B cell (primary cell): ENCODE data around the gene SCN4A. TPM values are rescaled to one million over a fixed set of nuclear protein-coding genes. Genes with fewer than 3 reads are reported as not detected.

Experiments
- ATAC-seq: fragments of 200-7000 bp; cut with Tn5 transposase; one replicate; pipeline ENCODE4 v1.10.0; 2021; ENCODE audit warnings: low read depth, mild to moderate bottlenecking, moderate number of reproducible peaks, moderate library complexity
- CTCF ChIA-PET: fragments of 350-600 bp; sonication (Branson Sonifier 250); formaldehyde crosslinking; loops from one replicate; lab custom pipeline; 2021; ENCODE audit warnings: antibody characterized with exemption, inconsistent platforms; lab: Charles Lee
- POLR2A ChIA-PET: fragments of 350-600 bp; sonication (Branson Sonifier 250); formaldehyde crosslinking; loops from one replicate; lab custom pipeline; 2021; ENCODE audit warnings: antibody characterized with exemption; lab: Charles Lee
- DNase-seq: peaks from one replicate; pipeline ENCODE4 v3.0.0; 2013
- H2AFZ ChIP-seq: 2 replicates; pipeline ENCODE4 v1.6.1; 2012; ENCODE audit warnings: mild to moderate bottlenecking, low read depth, low read length; ENCODE audit not compliant: insufficient read depth, poor library complexity, severe bottlenecking
- H3K27ac ChIP-seq, 2 donors: 1 replicate in 1 of 2; 2 replicates in 1 of 2; pipeline ENCODE4 v1.5.1; 2012 to 2013; ENCODE audit warnings: low read length in 2 of 2, mild to moderate bottlenecking in 2 of 2, moderate library complexity in 1 of 2
- H3K27me3 ChIP-seq, 4 experiments: fragments of 200-600 bp in 1 of 4; sonication (generic) in 1 of 4; replicated peaks in 1 of 4; 1 replicate in 2 of 4; 2 replicates in 2 of 4; pipeline versions ENCODE4 v1.6.1 to v1.7.0; 2013 to 2016; ENCODE audit warnings: low read length in 3 of 4, mild to moderate bottlenecking in 2 of 4, mixed read lengths in 1 of 4, moderate library complexity in 1 of 4; ENCODE audit not compliant: insufficient read depth in 4 of 4, control insufficient read depth in 3 of 4; ENCODE audit errors: control extremely low read depth in 1 of 4
- H3K36me3 ChIP-seq, 2 experiments: replicated peaks in 1 of 2; 1 replicate in 1 of 2; 2 replicates in 1 of 2; pipeline versions ENCODE4 v1.6.1 to v1.7.1; 2013; ENCODE audit warnings: low read length in 1 of 2; ENCODE audit not compliant: insufficient read depth in 2 of 2, control insufficient read depth in 1 of 2; ENCODE audit errors: control extremely low read depth in 1 of 2, extremely low read depth in 1 of 2
- H3K4me1 ChIP-seq, 2 donors: fragments of 200-600 bp in 1 of 2; sonication (generic) in 1 of 2; 1 replicate in 1 of 2; 2 replicates in 1 of 2; pipeline versions ENCODE4 v1.5.1 to v1.6.1; 2013 to 2017; ENCODE audit warnings: low read length in 2 of 2; ENCODE audit not compliant: control insufficient read depth in 2 of 2, insufficient read depth in 2 of 2
- H3K4me2 ChIP-seq: replicated peaks from 2 replicates; pipeline ENCODE3; 2012; ENCODE audit warnings: mild to moderate bottlenecking, low read depth, low read length; ENCODE audit not compliant: poor library complexity, severe bottlenecking
- H3K4me3 ChIP-seq, 5 experiments: fragments of 200-600 bp in 1 of 5; sonication (generic) in 1 of 5; 1 replicate in 3 of 5; 2 replicates in 2 of 5; pipeline versions ENCODE4 v1.5.1 to v1.7.0; 2011 to 2016; ENCODE audit warnings: low read length in 4 of 5, mild to moderate bottlenecking in 4 of 5, low read depth in 2 of 5, control low read depth in 1 of 5, moderate library complexity in 1 of 5; ENCODE audit not compliant: insufficient read depth in 1 of 5; ENCODE audit errors: control extremely low read depth in 1 of 5, extremely low read depth in 1 of 5
- H3K79me2 ChIP-seq: fragments of 200-600 bp; sonication (generic); one replicate; pipeline ENCODE4 v1.6.0; 2016; ENCODE audit warnings: low read length; ENCODE audit not compliant: control insufficient read depth, insufficient read depth
- H3K9ac ChIP-seq: fragments of 200-600 bp; sonication (generic); 2 replicates; pipeline ENCODE4 v1.6.1; 2017; ENCODE audit warnings: mild to moderate bottlenecking, low read length, moderate library complexity
- H3K9me3 ChIP-seq, 3 donors: one replicate each; pipeline versions ENCODE4 v1.6.1 to v1.7.1; 2013; ENCODE audit warnings: low read length in 2 of 3; ENCODE audit not compliant: control insufficient read depth in 2 of 3, insufficient read depth in 1 of 3; ENCODE audit errors: control extremely low read depth in 1 of 3
- H4K20me1 ChIP-seq: 2 replicates; pipeline ENCODE4 v1.6.0; 2012; ENCODE audit warnings: mild to moderate bottlenecking, low read length; ENCODE audit not compliant: insufficient read depth, control insufficient read depth, poor library complexity, severe bottlenecking
- H3K27ac Mint-ChIP-seq: one replicate; pipeline ENCODE4 v1.8.0; 2021; ENCODE audit warnings: mixed read lengths
- H3K27me3 Mint-ChIP-seq: one replicate; pipeline ENCODE4 v1.8.0; 2021; ENCODE audit warnings: mixed read lengths
- H3K4me1 Mint-ChIP-seq: one replicate; pipeline ENCODE4 v1.8.0; 2021; ENCODE audit warnings: mixed read lengths
- H3K4me3 Mint-ChIP-seq: one replicate; pipeline ENCODE4 v1.8.0; 2021; ENCODE audit warnings: mixed read lengths
- H3K9me3 Mint-ChIP-seq: one replicate; pipeline ENCODE4 v1.8.0; 2022; ENCODE audit warnings: mixed read lengths; ENCODE audit not compliant: insufficient read depth
- CTCF ChIP-seq: fragments of 200-600 bp; IDR thresholded peaks from one replicate; pipeline ENCODE4 v1.8.0; 2022; ENCODE audit warnings: antibody characterized with exemption, mild to moderate bottlenecking
- EZH2 ChIP-seq: IDR thresholded peaks from 2 replicates; pipeline ENCODE4 v1.6.1; 2012; ENCODE audit warnings: borderline replicate concordance, low read depth, mild to moderate bottlenecking, moderate library complexity, low read length; ENCODE audit not compliant: insufficient read depth, poor library complexity, severe bottlenecking
- WGBS: methylation state at CpG from one replicate; pipeline ENCODE4 v1.1.5; 2013; ENCODE audit warnings: missing lambda C conversion rate; ENCODE audit not compliant: insufficient coverage; 5-methylcytosine and 5-hydroxymethylcytosine counted together
- intact Hi-C: fragments of 100-400 bp; cut with micrococcal nuclease; formaldehyde crosslinking; loops from one replicate; pipeline ENCODE4 v1.10.0; 2022
- polyA plus RNA-seq: library from polyadenylated mRNA; depleted of rRNA; stranded (reverse); fragments of >200 nt; gene quantifications from 2 replicates; pipeline ENCODE4 v1.2.3, GENCODE V29; 2012
- total RNA-seq, 2 donors: library from RNA; stranded (reverse); fragments of 120-200 nt in 1 of 2; gene quantifications; 1 replicate in 1 of 2; 2 replicates in 1 of 2; pipeline versions ENCODE4 v1.2.3 to v1.2.4, GENCODE V29; 2013 to 2022

The SCN4A gene
- total and polyA plus RNA-seq, 2 donors (not counting 1 experiment from before 2014, with no cell fraction given): 1.1 to 1.4 TPM

GRCh38 chr17:63947711-63948330, 24.9 kb downstream of the SCN4A start:
- H3K4me1 ChIP-seq: peaks cover 40 to 81% of the 10 kb centered on the region in 2 donors
- WGBS: 90% methylated on average over 14 of the region's 18 CpGs
- CTCF ChIA-PET: interaction anchor here (2.3 to 3.4 kb wide), 8 partner anchors 9 to 186 kb away, joined by 9 to 834 read pairs (median 22); partner anchors contain the start of genes CD79B, CSHL1, ERN1 and GH1
- H3K79me2 ChIP-seq: peaks cover 26% of the 10 kb centered on the region
- Mint-ChIP-seq H3K27me3 (no peaks in the 10 kb centered on the region), H3K4me3 (no peak overlapping the region), H3K27ac (no peak overlapping the region), H3K4me1 (peaks cover 46% of the 10 kb centered on the region), H3K9me3 (no peaks in the 10 kb centered on the region)
- no peak overlapping the region for H3K9ac ChIP-seq
- no peak overlapping the region for H3K4me3 ChIP-seq
- POLR2A ChIA-PET: interaction anchor here (1.6 to 3.0 kb wide), 5 partner anchors 18 to 73 kb away, joined by 4 to 360 read pairs (median 45); partner anchors contain the start of genes CD79B, CSHL1, GH1 and ICAM2
- no peak overlapping the region for H3K27ac ChIP-seq
- H4K20me1 ChIP-seq: no peaks in the 10 kb centered on the region
- DNase-seq (no peak), ATAC-seq (no peak)
- H3K36me3 ChIP-seq: no peaks in the 10 kb centered on the region
- H3K27me3 ChIP-seq: no peaks in the 10 kb centered on the region
- peak overlapping the region; percentile 20 for H3K4me2 ChIP-seq
- no peak overlapping the region for H2AFZ ChIP-seq
- H3K9me3 ChIP-seq: no peaks in the 10 kb centered on the region
- no peak for TF ChIP-seq CTCF
- TF ChIP-seq EZH2: no peak
- intact Hi-C loops: no loop called here
